Left hindlimb (tissue), 1 donor: ENCODE data around the gene SHB.

Experiments used
- DNase-seq: peaks from one replicate; pipeline ENCODE4 v3.0.0-alpha.2; 2018

Gene SHB

GRCh38 chr9:38085308-38085707 is 16.3 kb upstream of the SHB start:
- no peak for DNase-seq

DNA sequence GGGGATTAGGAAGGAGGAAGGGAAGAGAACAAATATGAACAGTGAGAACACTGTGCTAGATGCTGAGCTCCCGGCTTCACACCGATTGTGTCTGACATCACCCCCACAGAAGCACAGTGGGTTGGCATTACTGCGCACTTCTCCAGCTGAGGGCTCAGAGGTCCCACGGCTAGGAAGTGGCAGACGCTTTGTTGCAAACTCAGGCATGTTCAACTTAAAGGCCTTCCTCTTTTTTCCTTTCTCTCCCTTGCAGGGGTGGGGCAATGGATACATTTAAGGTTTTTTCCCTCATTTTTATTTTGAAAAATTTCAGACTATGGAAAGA is 15.5 kb upstream of the SHB start:
- DNase-seq = no peak

DNA sequence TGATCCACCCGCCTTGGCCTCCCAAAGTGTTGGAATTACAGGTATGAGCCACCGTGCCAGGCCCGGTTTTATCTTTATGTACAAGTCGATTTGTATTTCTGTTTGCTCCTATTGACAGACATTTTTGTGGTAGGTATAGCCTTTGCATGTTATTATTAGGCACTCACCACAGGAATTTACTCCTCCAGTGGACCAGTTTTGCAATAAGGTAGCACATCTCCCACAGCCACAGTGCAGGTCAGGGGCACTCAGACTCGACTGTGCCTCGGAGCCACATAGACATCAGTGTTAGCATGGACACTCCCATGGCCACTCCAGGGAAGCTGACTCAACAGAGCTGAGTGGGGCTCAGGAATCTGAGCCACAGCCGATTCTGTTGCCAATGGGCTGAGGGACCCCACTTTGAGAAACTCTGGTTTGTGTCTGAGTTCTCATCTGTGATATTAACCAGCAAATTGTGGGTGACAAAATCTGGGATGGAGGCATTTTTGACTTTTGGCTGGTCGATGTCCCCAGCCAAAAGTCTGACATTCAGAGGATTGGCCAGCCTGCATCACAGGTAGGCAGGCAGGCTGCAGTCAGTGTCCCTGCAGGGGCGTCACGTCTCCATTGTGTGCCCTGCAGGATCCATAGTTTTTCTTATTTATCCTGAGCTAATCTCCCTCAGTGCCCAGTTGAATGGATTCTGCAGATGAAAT is 15.0 kb upstream of the SHB start:
- no peak for DNase-seq

DNA sequence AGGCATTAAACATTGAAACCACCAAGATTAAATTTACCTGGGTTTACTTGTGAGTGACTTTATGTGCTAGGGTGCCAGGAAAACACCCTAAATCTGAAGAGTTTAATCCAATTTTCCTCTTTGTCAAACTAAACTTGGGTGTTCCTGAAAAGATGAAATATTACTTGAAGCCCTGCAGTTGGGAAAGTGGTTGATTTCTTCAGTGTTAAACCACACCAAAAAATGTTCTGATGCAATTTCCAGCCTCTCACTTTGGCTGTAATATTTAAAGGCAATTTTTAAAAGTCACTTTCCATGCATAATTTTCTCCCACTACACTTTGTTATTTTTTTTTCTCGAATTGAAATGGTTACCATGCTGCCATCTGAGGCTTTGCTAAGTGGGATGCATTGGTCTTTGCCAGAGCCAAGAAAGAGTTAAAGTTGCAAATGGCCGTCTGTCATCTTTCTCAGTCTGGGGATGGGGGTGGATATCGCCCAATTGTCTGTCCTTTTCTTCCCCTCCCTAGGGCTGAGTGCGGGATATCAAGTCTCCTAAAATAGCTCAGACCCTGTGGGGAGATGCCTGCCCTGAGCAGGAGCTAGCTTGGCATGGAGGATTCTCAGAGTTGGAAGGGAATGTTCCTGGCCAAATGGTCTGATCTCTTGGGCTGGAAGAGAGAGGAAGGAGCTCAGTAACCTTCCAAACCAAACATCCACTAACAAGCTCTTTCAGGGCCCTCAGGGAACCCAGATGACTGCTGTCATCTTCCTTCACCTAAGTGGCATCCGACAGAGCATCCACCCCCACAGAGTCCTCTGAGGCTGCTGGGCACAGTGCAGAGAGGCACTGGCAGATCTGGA is 13.6 kb upstream of the SHB start:
- DNase-seq = no peak

GRCh38 chr9:38081356-38082108 is 12.5 kb upstream of the SHB start:
- DNase-seq = no peak

DNA sequence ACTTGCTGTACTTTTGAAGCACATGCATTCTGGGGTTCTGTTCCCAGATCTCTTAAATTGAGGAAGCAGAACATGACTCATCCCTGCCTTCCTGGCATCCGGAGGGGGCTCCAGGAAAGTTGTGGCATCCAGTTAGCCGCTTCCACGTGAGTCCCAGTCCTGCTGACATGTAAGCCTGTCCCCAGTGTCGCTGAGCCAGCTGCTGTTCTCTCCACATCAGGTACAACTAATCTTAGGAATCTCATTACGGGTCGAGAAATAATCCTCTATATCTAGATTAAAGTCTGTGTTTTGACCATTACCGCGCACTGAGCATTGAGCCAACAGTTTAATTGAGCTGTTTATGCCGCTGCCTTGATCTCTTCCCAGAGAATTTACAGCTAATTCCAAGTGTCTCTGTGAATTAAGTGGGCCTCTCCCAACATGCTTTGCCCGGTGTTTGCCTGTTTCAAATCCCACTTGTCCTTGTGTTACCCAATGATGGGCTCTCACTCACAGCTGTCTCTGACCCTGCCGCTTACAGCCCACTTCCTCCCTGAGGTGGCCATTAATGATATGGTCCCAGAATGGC is 10.5 kb upstream of the SHB start:
- peak; percentile 66 for DNase-seq

- DNase-seq = no peak
Observed at GRCh38 chr9:38075272-38075671, 6.2 kb upstream of the SHB start.

DNA sequence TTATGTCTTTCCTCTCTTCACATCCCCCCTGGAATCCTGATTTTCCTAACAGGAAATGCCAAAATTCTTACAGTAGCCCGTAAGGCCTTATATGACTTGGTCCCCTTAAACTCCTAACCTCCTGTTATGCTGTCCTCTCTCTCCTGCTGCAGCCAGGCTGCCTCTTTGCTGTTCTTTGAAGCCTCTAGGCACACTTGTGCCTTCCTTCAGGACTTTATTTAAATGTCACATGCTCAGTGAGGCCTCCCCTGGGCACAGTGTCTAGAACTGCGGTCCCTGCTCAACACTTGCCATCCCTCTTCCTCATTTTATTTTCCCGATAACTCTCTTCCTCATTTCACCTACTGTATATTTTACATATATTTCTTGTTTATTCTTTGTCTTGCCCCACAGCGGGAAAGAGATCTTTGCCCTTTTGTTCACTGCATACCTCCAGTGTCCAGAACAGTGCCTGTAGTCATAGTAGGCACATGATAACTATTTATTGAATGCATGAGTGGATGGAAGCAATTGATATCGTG is 5.5 kb upstream of the SHB start:
- no peak for DNase-seq

DNA sequence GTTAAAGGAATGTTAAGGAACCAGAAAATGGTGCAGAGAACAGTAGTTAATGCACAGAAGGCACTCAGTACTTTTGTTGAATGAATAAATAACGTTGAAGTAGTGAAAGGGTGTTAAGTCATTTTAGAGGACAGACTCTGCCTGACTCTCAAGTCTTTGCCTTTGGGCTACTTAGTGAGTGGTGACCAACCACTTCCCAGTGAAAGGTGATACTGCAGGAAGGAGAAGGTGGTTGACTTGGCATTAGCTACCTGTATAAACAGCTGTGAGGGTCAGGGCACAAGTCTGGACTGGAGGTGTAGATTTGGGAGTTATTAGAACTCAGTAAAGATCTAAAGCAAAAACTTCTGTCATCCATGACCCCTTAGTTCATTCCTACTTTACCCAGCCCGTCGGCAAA is 4.9 kb upstream of the SHB start:
- DNase-seq = no peak

- DNase-seq = no peak
Observed at GRCh38 chr9:38071470-38072134, 2.6 kb upstream of the SHB start.

DNA sequence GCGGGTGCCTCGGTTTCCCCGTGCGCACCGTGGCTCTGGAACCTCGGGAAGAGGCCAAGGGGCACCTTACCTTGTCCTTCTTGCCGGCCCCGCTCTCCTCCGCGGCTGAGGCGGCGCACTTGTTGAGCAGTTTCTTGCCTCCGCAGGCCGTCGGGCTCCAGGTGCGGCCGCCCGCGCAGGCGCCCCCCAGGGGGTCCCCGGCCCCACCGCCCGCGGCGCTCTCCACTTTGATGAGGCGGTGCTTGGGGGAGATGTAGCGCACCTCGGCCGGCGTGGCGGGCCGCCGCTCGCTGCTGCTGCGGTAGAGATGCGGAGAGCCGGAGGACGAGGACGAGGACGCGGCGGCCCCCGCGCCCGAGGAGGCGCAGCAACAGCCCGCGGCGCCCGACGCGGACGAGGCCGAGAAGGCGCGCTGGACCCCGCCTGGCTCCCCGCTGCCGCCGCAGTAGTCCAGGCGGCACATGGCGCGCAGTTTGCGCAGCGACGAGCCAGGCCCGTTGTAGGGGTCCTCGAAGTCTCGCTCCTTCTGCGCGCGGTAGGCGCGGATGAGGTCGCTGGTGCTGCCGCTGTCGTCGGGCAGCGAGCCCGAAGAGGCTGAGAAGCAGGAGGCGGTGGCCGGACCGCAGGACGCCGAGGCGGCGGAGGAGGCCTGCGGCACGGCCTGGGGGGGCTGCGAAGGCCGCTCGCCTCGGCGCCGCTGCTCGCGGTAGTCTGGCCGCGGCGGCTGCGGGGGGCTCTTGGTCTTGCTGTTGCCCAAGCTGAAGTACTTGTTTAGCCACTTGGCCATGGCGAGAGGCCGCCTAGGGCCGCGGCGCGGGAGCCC is 957 bp downstream of the SHB start:
- DNase-seq = no peak

DNA sequence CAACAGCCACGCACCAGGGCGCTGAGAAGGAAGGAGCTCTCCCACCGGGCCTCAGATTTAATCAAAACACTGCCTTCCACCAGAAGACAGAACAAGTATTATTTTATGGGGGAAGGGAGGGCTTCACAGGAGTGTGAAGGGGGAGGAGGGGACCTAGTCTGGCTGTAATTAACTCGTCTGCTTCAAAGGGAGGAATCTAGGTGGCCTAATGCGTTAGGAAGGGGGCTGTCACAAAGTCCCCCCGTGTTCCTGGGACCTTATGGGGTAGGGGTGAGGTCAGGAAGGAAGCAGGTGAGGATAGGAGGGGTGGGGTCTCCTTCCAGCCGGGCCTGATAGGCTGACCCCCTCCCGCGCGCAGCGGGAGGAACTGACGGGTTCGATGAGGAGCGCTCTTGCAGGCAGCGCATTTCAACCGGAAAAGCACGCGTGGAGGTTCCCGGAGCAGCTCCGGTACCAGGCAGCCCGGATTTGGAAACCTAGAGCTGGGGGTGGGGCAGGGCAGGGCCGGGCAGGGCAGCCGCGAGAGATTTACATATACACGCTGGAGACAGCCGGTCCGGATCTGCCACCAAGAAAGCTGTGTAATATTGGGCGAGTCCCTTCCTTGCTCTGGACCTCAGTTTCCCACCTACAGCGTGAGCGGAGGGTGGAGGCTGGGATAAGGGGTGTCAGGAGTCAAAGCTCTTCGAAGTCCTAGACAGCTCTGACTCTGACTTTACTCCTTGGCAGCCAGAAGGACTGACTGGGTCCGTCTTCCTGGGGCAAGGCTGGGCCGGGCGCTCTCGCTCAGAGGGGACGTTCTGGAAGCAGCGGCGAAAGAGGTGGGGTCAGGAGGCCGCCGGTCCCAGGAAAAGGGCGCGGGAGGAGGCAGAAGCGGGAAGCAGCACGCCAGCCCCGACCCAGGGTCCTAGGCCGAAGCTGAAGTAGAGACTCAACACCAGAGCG is 1.8 kb downstream of the SHB start:
- peak; percentile 61 for DNase-seq

DNA sequence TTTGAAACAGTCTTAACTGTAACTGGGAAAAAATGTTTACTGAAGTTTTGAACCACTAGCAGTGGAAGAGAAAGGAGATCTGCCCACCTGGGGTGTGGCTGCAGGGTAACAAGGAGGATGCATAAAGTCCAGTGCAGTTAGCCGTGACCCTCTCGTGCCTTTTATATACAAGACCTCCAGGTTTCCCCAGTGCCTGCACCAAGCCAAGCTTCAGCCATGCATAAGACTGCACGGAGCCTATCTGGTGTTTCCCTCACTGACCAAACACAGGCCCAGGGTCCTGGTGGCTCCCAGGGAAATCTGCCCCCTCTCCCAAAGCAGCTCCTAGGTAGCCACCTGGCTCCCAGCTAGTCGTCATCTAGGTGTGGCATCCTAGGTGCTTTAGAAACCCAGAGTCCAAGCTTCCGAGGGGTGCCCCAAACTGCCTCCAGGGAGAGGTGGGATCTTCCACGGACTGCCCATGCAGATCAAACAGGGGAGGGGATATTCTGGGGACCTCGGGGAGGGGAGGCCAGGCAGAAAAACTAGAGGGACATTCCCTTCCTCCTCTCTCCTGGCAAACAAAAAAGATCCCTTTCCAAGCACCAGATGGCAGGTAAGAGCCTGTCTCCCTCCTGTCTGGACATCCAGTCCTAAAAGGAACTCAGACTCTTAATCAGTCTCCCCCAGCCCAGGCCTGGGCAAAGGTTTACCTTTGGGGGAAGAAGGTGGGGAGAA is 2.7 kb downstream of the SHB start:
- DNase-seq = no peak

DNA sequence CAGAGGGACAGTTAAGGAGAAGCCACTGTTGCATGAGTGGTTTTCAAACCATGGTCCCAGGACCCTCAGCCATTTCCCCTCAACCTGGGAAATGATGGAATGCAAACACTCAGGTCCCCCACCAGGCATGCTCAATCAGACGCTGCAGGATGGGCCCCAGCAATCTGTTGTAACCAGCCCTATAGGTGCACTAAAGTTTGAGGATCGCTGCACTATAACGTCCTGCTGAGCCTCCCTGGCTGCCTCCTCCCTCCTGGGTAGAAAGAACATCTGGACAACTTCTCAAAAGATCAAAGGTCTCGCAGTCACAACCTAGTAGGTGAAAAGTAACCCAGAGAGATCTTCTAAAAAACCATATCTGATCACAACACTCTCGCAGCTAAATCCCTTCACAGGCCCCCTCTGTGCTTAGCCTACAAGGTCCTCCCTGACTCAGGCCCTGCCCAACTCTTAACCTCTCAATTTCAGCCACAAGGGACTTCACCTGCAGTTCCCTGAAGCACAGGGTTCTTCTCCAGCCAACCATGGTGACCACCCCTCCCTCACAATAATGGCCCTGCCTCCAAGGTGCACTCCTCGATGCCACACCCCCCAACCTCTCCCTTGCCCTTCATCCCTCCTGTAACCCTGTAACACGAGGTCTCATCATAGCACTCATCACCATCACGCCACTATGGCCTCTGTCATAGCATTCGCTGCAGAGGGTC is 3.5 kb downstream of the SHB start:
- no peak for DNase-seq

DNA sequence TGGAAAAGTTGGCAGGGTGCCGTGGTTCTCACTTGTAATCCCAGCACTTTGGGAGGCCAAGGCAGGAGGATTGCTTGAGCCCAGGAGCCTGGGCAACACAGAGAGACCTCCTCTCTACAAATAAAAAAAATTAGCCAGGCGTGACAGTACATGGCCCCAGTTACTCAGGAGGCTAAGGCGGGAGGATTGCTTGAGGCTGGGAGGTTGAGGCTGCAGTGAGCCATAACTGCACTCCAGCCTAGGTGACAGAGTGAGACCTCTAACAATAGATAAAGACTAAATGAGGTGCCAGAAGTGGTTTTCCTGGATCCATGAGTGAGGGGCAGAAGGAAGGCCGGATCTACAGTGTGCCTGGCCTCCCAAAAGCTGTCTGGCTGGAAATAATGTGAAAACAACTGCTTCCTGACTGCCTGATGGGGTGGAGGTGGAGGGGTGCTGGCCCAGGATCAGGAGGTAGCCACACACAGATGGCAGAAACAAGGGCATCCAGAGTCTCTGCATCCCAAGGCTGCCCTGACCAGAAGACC is 4.1 kb downstream of the SHB start:
- no peak for DNase-seq

- peak; percentile 20 for DNase-seq
Observed at GRCh38 chr9:38063363-38063707, 5.7 kb downstream of the SHB start.

GRCh38 chr9:38062498-38063362 is 6.3 kb downstream of the SHB start:
- DNase-seq = peak; percentile 21

- DNase-seq = no peak
Observed at GRCh38 chr9:38062106-38062497, 6.9 kb downstream of the SHB start.
